HEK293 (cell line): ENCODE results near the gene MASP1.

Experiments
- CTCF ChIA-PET: fragments of 350-600 bp; formaldehyde crosslinking; extraction: SDS; loops from one replicate; lab custom pipeline; 2021; ENCODE audit warnings: antibody characterized with exemption; lab: Yijun Ruan, JAX
- POLR2A ChIA-PET: fragments of 300-600 bp; formaldehyde crosslinking; extraction: SDS; loops from one replicate; lab custom pipeline; 2020; ENCODE audit warnings: antibody characterized with exemption, inconsistent platforms; lab: Yijun Ruan, JAX
- H3K27ac ChIP-seq: fragments of 200-500 bp; sonication (Bioruptor generic); 2 replicates; pipeline ENCODE4 v1.5.1; 2014; ENCODE audit warnings: low read depth, low read length, control low read depth, inconsistent platforms; ENCODE audit errors: extremely low read depth
- H3K36me3 ChIP-seq, 2 experiments: fragments of 200-500 bp in 1 of 2; sonication (Bioruptor generic) in 1 of 2; 1 replicate in 1 of 2; 2 replicates in 1 of 2; pipeline ENCODE4 v1.5.1; 2014 to 2017; ENCODE audit warnings: inconsistent platforms in 2 of 2, low read length in 2 of 2; ENCODE audit not compliant: control insufficient read depth in 2 of 2, insufficient read depth in 1 of 2
- H3K4me1 ChIP-seq: fragments of 200-500 bp; sonication (Bioruptor generic); 2 replicates; pipeline ENCODE4 v1.5.1; 2014; ENCODE audit warnings: mild to moderate bottlenecking, low read length, inconsistent platforms; ENCODE audit not compliant: control insufficient read depth, insufficient read depth
- H3K4me3 ChIP-seq: 2 replicates; pipeline ENCODE4 v1.5.1; 2011; ENCODE audit warnings: low read depth, mild to moderate bottlenecking, control low read depth, low read length, moderate library complexity
- H3K9me3 ChIP-seq: fragments of 200-500 bp; sonication (Bioruptor generic); 2 replicates; pipeline ENCODE4 v1.5.1; 2014; ENCODE audit warnings: low read depth, low read length, inconsistent platforms; ENCODE audit not compliant: control insufficient read depth, insufficient read depth
- AEBP2 ChIP-seq: fragments of 450-650 bp; formaldehyde crosslinking; IDR thresholded peaks from 2 replicates; pipeline ENCODE4 v1.5.1; 2016; ENCODE audit warnings: missing biosample characterization, missing genetic modification characterization, borderline replicate concordance
- GLI4 ChIP-seq: fragments of 450-650 bp; formaldehyde crosslinking; IDR thresholded peaks from 2 replicates; pipeline ENCODE4 v1.5.1; 2016; ENCODE audit warnings: missing biosample characterization, missing genetic modification characterization
- GLIS1 ChIP-seq: fragments of 450-650 bp; formaldehyde crosslinking; IDR thresholded peaks from 2 replicates; pipeline ENCODE4 v1.5.1; 2016; ENCODE audit warnings: missing biosample characterization, missing genetic modification characterization
- GLIS2 ChIP-seq: fragments of 450-650 bp; formaldehyde crosslinking; IDR thresholded peaks from 2 replicates; pipeline ENCODE4 v1.5.1; 2016; ENCODE audit warnings: missing biosample characterization, missing genetic modification characterization
- INSM2 ChIP-seq: fragments of 450-650 bp; formaldehyde crosslinking; IDR thresholded peaks from 2 replicates; pipeline ENCODE4 v1.5.1; 2016; ENCODE audit warnings: missing biosample characterization, missing genetic modification characterization
- MEIS1 ChIP-seq: sonication (generic); formaldehyde crosslinking; IDR thresholded peaks from 2 replicates; pipeline ENCODE4 v1.8.1; 2022; ENCODE audit warnings: missing genetic modification reagents, mild to moderate bottlenecking, borderline replicate concordance
- PBX3 ChIP-seq: sonication (generic); formaldehyde crosslinking; IDR thresholded peaks from 2 replicates; pipeline ENCODE4 v1.8.1; 2022; ENCODE audit warnings: mild to moderate bottlenecking, moderate library complexity, missing genetic modification reagents
- PRDM1 ChIP-seq: fragments of 450-650 bp; formaldehyde crosslinking; IDR thresholded peaks from 2 replicates; pipeline ENCODE4; 2016; ENCODE audit warnings: missing biosample characterization, missing genetic modification characterization
- SALL2 ChIP-seq: fragments of 450-650 bp; formaldehyde crosslinking; IDR thresholded peaks from 2 replicates; pipeline ENCODE4 v1.5.0; 2017; ENCODE audit warnings: missing biosample characterization, mild to moderate bottlenecking, missing genetic modification characterization, borderline replicate concordance
- ZNF214 ChIP-seq: fragments of 450-650 bp; formaldehyde crosslinking; IDR thresholded peaks from 2 replicates; pipeline ENCODE4 v1.5.1; 2017; ENCODE audit warnings: missing biosample characterization, mild to moderate bottlenecking, missing genetic modification characterization, borderline replicate concordance
- ZNF248 ChIP-seq: fragments of 450-650 bp; formaldehyde crosslinking; IDR thresholded peaks from 2 replicates; pipeline ENCODE4 v1.5.1; 2017; ENCODE audit warnings: missing biosample characterization, missing genetic modification characterization
- ZNF354C ChIP-seq: fragments of 450-650 bp; formaldehyde crosslinking; IDR thresholded peaks from 2 replicates; pipeline ENCODE4 v1.5.1; 2016; ENCODE audit warnings: missing biosample characterization, missing genetic modification characterization, low read depth, borderline replicate concordance
- ZNF416 ChIP-seq: fragments of 450-650 bp; formaldehyde crosslinking; IDR thresholded peaks from 2 replicates; pipeline ENCODE4 v1.5.1; 2016; ENCODE audit warnings: missing biosample characterization, missing genetic modification characterization
- ZNF518A ChIP-seq: fragments of 450-650 bp; formaldehyde crosslinking; conservative IDR thresholded peaks from 2 replicates; pipeline ENCODE4 v1.5.1; 2016; ENCODE audit warnings: low read depth, missing biosample characterization, missing genetic modification characterization
- ZNF560 ChIP-seq: fragments of 450-650 bp; formaldehyde crosslinking; IDR thresholded peaks from 2 replicates; pipeline ENCODE4 v1.5.1; 2017; ENCODE audit warnings: missing biosample characterization, missing genetic modification characterization, borderline replicate concordance
- ZNF596 ChIP-seq: fragments of 450-650 bp; IDR thresholded peaks from 2 replicates; pipeline ENCODE4 v1.5.0; 2018; ENCODE audit warnings: missing biosample characterization, mild to moderate bottlenecking, missing genetic modification characterization, moderate library complexity
- ZNF624 ChIP-seq: fragments of 450-650 bp; formaldehyde crosslinking; IDR thresholded peaks from 2 replicates; pipeline ENCODE4 v1.5.1; 2017; ENCODE audit warnings: missing biosample characterization, missing genetic modification characterization
- ZNF707 ChIP-seq: fragments of 450-650 bp; formaldehyde crosslinking; IDR thresholded peaks from 2 replicates; pipeline ENCODE4 v1.5.1; 2016; ENCODE audit warnings: missing biosample characterization, missing genetic modification characterization
- ZNF791 ChIP-seq: fragments of 450-650 bp; formaldehyde crosslinking; IDR thresholded peaks from 2 replicates; pipeline ENCODE4 v1.5.1; 2016; ENCODE audit warnings: missing biosample characterization, missing genetic modification characterization
- ZSCAN5A ChIP-seq: fragments of 450-650 bp; formaldehyde crosslinking; IDR thresholded peaks from 2 replicates; pipeline ENCODE4 v1.5.1; 2016; ENCODE audit warnings: missing biosample characterization, missing genetic modification characterization

MASP1 gene

GRCh38 chr3:187296911-187297310, 5.4 kb upstream of the MASP1 start:
- Histone ChIP-seq H3K36me3 (no peaks in the 10 kb centered on the region), H3K9me3 (no peaks in the 10 kb centered on the region), H3K4me3 (no peak overlapping the region), H3K4me1 (no peaks in the 10 kb centered on the region), H3K27ac (no peak overlapping the region)
- ChIA-PET POLR2A (no interaction called here), CTCF (interaction anchor here (1.2 to 2.1 kb wide), 3 partner anchors 77 to 448 kb away, joined by 3 to 7 read pairs (median 4); no protein-coding TSS in a partner anchor)
- TF ChIP-seq ZNF354C (tag by site-specific recombination), result no peak
- TF ChIP-seq ZNF707 (tag by site-specific recombination), result no peak
- TF ChIP-seq GLI4 (tag by site-specific recombination), result no peak
- no peak for TF ChIP-seq PBX3
- no peak for TF ChIP-seq ZNF624 (tag by site-specific recombination)
- TF ChIP-seq ZNF416 (tag by site-specific recombination), result no peak
- no peak for TF ChIP-seq AEBP2 (tag by site-specific recombination)
- TF ChIP-seq ZNF248, result no peak
- TF ChIP-seq ZNF791 (tag by site-specific recombination), result no peak
- no peak for TF ChIP-seq PRDM1 (tag by site-specific recombination)
- TF ChIP-seq GLIS2 (tag by site-specific recombination), result no peak
- TF ChIP-seq ZNF560 (tag by site-specific recombination), result no peak
- TF ChIP-seq ZSCAN5A (tag by site-specific recombination), result no peak
- TF ChIP-seq MEIS1 (CRISPR knock-in tag), result no peak
- no peak for TF ChIP-seq ZNF214
- TF ChIP-seq INSM2 (tag by site-specific recombination), result no peak
- TF ChIP-seq GLIS1 (tag by site-specific recombination), result no peak
- TF ChIP-seq ZNF596 (tag by site-specific recombination), result no peak
- TF ChIP-seq SALL2 (tag by site-specific recombination), result no peak
- TF ChIP-seq ZNF518A, result no peak
- TF ChIP-seq, all 188 proteins: peak for 0
